GM18498 (cell line): ENCODE results near the gene NT5C.

Experiments used
- ATAC-seq: cut with Tn5 transposase; IDR thresholded peaks from one replicate; pipeline ENCODE4 v1.9.1; 2021; ENCODE audit warnings: mild to moderate bottlenecking, moderate library complexity; ENCODE audit not compliant: unreplicated experiment

The NT5C gene

DNA sequence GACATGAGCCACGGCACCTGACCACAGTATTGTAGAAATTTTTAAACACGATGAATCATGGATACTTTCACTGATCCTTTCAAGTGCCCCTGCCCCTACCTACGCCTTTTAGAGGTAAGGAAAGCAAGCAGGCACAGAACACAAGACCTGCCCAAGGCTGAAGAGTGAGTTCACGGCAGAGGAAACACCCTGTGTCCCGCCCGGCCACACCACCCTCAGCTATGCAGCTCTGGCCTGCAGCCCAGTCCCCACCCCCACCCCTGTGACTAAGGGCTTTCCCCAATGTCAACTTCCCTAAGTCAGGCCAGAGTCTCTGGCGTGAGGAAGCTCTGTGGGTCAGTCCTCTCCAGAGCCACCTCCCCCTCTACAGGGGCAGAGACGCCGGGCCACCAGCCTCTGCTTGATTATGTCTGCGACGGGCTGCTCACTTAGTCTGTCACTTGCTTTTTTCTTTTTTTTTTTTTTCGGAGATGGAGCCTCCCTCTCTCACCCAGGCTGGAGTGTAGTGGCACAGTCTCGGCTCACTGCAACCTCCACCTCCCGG is 35.4 kb downstream of the NT5C start:
- no peak for ATAC-seq

DNA sequence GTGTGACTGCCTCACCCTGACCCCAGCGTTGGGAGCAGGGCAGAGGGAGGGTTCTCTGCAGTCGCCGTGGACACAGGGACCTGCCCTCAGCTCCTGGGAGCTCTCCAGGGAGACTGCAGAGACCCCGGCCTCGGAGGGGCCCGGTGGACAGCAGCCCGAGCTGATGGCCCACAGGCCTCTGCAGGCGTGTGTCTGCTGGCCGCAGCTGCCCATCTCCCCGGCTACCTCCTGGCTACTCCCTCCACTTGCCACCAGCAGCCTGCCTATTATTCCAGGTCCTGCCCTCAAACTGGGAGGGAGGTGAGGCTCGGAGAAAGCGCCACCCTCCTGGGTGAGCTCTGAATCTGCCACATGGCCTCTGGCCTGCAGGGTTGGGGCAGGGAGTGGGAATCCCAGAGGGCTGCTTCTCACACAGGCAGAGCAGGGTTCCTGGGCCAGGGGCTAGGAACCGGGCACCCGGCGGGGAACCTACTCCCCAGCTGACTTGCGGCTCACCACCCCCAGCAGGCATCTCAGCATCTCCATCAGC is 36.6 kb downstream of the NT5C start:
- ATAC-seq, result no peak

DNA sequence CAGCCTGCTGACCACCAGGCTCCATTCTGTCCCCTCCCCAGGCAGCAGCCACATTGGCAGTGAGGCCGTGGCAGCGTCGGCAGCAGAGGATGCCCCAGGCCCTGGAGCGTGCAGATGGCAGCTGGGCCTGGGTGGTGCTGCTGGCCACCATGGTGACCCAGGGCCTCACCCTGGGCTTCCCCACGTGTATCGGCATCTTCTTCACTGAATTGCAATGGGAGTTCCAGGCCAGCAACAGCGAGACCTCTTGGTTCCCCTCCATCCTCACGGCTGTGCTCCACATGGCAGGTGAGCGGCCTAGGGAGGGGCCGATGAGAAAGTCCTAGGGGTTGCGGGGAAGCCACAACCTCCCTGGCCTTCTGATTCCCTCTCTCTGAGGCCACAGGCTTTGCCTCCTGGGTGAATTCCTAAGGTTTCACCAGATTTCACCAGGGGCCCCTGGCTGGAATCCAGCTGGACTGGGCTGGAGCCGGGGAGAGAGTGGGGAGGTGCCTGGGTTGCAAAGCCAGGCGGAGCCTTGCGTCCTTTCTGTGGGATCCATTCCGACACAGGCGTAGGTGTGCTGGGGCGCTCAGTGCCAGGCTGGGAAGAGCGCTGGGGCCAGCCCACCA is 37.9 kb downstream of the NT5C start:
- no peak for ATAC-seq

GRCh38 chr17:75091855-75092327 is 39.7 kb downstream of the NT5C start:
- ATAC-seq, result no peak

DNA sequence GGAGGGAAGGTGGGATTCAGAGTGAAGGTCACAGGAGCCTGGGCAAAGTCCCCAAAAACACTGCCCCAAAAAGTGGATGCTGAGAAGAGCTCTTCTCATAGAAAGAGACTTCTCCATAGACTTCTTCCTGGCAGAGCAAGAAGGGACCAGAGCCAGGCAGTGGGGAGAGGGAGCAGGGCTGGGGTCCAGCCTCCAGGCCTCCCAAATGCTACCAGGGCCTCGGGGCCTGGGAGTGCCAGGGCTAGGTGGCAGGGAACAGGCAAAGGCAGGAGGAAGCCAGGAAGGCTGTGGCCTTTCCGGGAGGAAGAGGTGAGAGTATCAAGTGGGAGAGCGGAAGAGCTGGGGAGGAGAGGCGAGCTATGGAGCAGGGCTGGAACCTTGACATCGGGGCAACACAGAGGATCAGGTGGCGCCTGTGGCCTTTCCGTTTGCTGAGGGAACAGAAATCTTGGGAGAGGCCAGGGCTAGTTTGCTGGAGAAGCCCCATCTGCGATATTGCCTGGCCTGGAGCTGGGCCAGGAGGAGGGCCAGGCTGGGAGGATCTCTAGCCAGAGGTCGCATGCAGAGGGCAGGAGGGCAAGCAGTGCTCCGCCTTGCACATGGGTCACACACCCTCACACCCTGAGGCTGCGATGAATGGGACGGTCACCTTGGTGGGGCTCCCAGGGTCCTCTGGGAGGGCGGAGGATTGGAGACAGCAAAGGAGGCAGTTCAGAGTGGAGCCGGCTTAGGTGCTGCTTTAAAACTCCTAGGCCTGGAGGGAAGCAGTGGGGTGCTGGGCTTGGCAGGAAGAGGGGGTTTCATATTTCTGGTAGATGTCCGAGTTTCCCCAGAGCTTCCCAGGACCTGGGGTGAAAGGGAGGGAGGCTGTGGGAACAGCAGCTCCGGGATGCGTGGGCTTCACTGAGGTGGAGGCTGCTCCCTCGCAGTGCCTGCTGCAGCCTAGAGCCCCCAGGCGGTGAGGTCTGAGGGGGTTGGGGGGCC is 40.4 kb downstream of the NT5C start:
- ATAC-seq, result no peak

GRCh38 chr17:75088465-75089417 is 42.8 kb downstream of the NT5C start:
- ATAC-seq, result no peak

- peak; percentile 64 for ATAC-seq
Observed at GRCh38 chr17:75087558-75088453, 43.7 kb downstream of the NT5C start, which contains the start of gene SLC16A5. SLC16A5 (plus strand) TSS chr17:75087954; CDS start chr17:75093637, 5,683 bp downstream.

GRCh38 chr17:75087182-75087557 is 44.4 kb downstream of the NT5C start:
- no peak for ATAC-seq

DNA sequence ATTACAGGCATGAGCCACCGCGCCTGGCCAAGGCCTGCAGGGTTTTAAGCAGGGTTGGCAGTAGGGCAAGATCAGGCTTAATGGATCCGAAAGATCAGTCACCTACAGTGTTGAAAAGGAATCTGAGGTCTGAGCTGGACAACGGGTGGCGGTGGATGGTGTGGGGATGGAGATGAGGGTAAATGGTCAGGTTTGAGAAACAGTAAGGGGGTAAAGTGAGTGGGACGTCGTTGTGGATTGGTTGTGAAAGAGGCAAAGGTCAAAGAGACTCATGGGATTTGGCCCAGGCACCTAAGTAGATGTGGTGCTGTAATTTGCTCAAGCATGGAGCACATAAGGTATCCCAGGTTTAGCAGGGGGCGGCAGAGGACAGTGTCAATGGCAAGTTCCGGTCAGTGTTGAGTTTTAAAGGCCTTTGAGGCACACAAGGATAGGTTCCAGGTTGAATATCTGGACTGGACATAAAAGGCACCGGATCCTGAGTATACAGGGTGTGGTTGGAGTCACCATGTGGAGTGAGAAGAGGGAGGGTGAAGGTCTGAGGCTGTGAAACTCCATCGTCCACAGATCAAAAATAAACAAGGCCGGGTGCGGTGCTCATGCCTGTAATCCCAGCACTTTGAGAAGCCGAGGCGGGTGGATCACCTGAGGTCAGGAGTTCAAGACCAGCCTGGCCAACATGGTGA is 44.9 kb downstream of the NT5C start:
- no peak for ATAC-seq

- no peak for ATAC-seq
Observed at GRCh38 chr17:75084039-75084660, 47.4 kb downstream of the NT5C start.

GRCh38 chr17:75082683-75083082 is 48.9 kb downstream of the NT5C start:
- no peak for ATAC-seq

- ATAC-seq, result no peak
Observed at GRCh38 chr17:75081611-75082540, 49.7 kb downstream of the NT5C start.
